Astrocyte (in vitro differentiated cells and primary cell): ENCODE measurements around the gene GABBR1.

Experiments
- CTCF ChIP-seq: IDR thresholded peaks from 2 replicates; pipeline ENCODE4 v1.5.1; 2011; ENCODE audit warnings: low read depth, mild to moderate bottlenecking, inconsistent platforms, low read length, moderate library complexity; ENCODE audit not compliant: insufficient read depth
- EZH2 ChIP-seq: IDR thresholded peaks from 2 replicates; pipeline ENCODE4 v1.6.1; 2012; ENCODE audit warnings: mild to moderate bottlenecking, low read length, inconsistent platforms; ENCODE audit not compliant: insufficient read depth

- TF ChIP-seq EZH2 (no peak), CTCF (peak; percentile 23)
Measured at GRCh38 chr6:29602564-29603361, 30.2 kb downstream of the GABBR1 start.
